Lower leg skin (tissue), 3 donors: ENCODE results near the gene PTPN1.

Source experiments
- CTCF ChIP-seq, 3 donors: fragments of 450-650 bp; IDR thresholded peaks; one replicate each; pipeline ENCODE4 v1.5.1; 2016; ENCODE audit warnings: antibody characterized with exemption in 3 of 3, mild to moderate bottlenecking in 3 of 3, moderate library complexity in 2 of 3
- POLR2A ChIP-seq, 2 donors: fragments of 450-650 bp; IDR thresholded peaks; one replicate each; pipeline ENCODE4 v1.6.1; 2016 to 2017; ENCODE audit warnings: antibody characterized with exemption in 2 of 2, mild to moderate bottlenecking in 1 of 2, moderate library complexity in 1 of 2

- TF ChIP-seq POLR2A (IDR thresholded peaks at IDR 0.05) (peak in 1 of 2 donors; percentile 90), CTCF (IDR thresholded peaks at IDR 0.05) (peak in 1 of 3 donors; percentile 36)
Measured at GRCh38 chr20:50509923-50510705, at the start of gene PTPN1.
